Measurements from ENCODE around the gene TSFM.

TSFM gene

GRCh38 chr12:57740656-57741412, 41.8 kb upstream of the TSFM start:
- H3K36me3 ChIP-seq (ENCODE audit: insufficient read depth, low read length): no peaks in the 10 kb centered on the region
- H3K27me3 ChIP-seq (ENCODE audit: insufficient read depth, low read length): no peaks in the 10 kb centered on the region
- H3K4me3 ChIP-seq (ENCODE audit: low read length): no peak overlapping the region
- peaks cover 38% of the 10 kb centered on the region for H3K4me1 ChIP-seq (ENCODE audit: insufficient read depth, low read length)
- no peak overlapping the region for H2AFZ ChIP-seq (ENCODE audit: low read depth, low read length)
- H3K9me3 ChIP-seq (ENCODE audit: low read length): no peaks in the 10 kb centered on the region

GRCh38 chr12:57741413-57741789, 41.2 kb upstream of the TSFM start:
- no peaks in the 10 kb centered on the region for H3K27me3 ChIP-seq (ENCODE audit: insufficient read depth, low read length)
- H3K36me3 ChIP-seq (ENCODE audit: insufficient read depth, low read length): peaks cover 5% of the 10 kb centered on the region
- no peak overlapping the region for H2AFZ ChIP-seq (ENCODE audit: low read depth, low read length)
- H3K9me3 ChIP-seq (ENCODE audit: low read length): no peaks in the 10 kb centered on the region
- H3K4me1 ChIP-seq (ENCODE audit: insufficient read depth, low read length): peaks cover 38% of the 10 kb centered on the region
- H3K4me3 ChIP-seq (ENCODE audit: low read length): no peak overlapping the region

DNA sequence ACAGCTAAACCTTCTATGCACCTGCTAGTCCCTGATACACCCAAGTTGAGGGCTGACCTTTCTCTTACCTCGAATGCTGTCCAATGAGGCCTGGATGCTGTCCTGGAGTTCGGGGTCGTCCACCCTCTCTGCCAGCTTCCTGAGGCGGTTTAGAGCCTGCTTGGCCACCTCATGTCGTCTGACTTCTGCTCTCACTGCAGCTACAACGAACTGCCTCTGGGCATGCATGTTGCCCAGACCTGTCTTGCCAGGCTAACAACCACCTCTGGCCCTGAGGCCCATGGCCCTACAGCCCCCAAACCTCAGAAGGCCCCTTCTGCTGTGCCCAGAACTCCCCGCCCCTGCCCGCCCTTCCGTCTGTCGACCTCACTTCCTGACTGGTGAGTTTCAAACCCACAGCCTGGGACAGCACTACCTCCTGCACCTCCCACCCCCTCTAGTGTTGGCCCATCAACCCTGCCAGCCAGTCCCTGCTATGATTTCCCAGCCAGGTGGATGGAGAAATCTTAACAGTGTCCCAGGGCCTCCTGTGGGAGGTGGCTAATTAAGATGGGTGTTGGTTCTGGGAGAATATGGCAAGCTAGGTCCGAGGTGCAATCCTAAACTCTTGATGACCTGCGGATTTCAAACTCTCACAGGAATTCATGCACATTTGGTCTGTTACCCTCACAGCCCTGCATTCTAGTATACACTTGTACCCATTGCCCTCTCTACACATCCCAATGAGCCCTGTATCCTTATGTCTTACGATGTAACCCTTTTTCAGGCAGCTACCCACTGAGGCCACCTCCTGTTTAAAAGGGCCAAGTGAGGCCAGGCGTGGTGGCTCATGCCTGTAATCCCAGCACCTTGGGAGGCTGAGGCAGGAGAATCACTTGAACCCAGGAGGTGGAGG, 40.5 kb upstream of the TSFM start:
- H3K9me3 ChIP-seq (ENCODE audit: low read length): no peaks in the 10 kb centered on the region
- no peak overlapping the region for H2AFZ ChIP-seq (ENCODE audit: low read depth, low read length)
- H3K4me1 ChIP-seq (ENCODE audit: insufficient read depth, low read length): peaks cover 34% of the 10 kb centered on the region
- H3K4me3 ChIP-seq (ENCODE audit: low read length): no peak overlapping the region
- H3K36me3 ChIP-seq (ENCODE audit: insufficient read depth, low read length): peaks cover 12% of the 10 kb centered on the region
- H3K27me3 ChIP-seq (ENCODE audit: insufficient read depth, low read length): no peaks in the 10 kb centered on the region

GRCh38 chr12:57743769-57744168, 38.8 kb upstream of the TSFM start:
- Histone ChIP-seq H3K4me1 (ENCODE audit: insufficient read depth, low read length) (peaks cover 30% of the 10 kb centered on the region), H3K36me3 (ENCODE audit: insufficient read depth, low read length) (peaks cover 25% of the 10 kb centered on the region)

DNA sequence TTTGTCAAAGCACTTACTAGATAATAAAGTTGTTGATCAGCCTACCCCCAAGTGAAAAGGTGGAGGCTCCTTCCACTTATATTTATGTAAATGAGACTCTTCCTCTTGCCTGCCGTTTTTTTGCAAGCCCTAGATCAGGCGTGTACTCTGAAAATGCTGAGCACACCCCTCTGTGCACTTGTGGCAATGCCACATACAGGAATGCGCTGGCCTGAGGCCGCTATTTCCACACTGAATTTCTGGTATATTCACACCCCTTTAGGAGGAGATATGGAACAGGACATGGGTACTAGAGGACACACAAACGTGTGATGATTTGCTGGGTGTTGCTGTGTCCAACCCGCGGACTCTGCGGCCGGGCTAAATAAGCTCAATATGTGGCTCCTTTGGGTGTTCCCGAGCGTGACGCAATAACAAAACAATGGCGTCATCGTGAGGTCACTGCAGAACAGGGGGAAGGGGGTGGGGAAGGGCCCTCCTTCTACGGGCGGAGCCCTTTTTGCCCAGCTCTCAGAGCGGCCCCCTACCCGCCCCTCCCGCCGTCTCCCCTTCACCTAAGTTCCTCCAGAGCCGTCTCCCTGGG, 38.3 kb upstream of the TSFM start:
- peaks cover 26% of the 10 kb centered on the region for H3K4me1 ChIP-seq (ENCODE audit: insufficient read depth, low read length)
- H3K27me3 ChIP-seq (ENCODE audit: insufficient read depth, low read length): no peaks in the 10 kb centered on the region
- no peaks in the 10 kb centered on the region for H3K9me3 ChIP-seq (ENCODE audit: low read length)
- H3K36me3 ChIP-seq (ENCODE audit: insufficient read depth, low read length): peaks cover 30% of the 10 kb centered on the region
- H3K4me3 ChIP-seq (ENCODE audit: low read length): peak overlapping the region; percentile 82
- no peak overlapping the region for H2AFZ ChIP-seq (ENCODE audit: low read depth, low read length)

More at GRCh38 chr12:57743769-57744168, 38.8 kb upstream of the TSFM start:
- no peaks in the 10 kb centered on the region for H3K27me3 ChIP-seq (ENCODE audit: insufficient read depth, low read length)
- H3K4me3 ChIP-seq (ENCODE audit: low read length): peak overlapping the region; percentile 82
- no peak overlapping the region for H2AFZ ChIP-seq (ENCODE audit: low read depth, low read length)
- H3K9me3 ChIP-seq (ENCODE audit: low read length): no peaks in the 10 kb centered on the region

DNA sequence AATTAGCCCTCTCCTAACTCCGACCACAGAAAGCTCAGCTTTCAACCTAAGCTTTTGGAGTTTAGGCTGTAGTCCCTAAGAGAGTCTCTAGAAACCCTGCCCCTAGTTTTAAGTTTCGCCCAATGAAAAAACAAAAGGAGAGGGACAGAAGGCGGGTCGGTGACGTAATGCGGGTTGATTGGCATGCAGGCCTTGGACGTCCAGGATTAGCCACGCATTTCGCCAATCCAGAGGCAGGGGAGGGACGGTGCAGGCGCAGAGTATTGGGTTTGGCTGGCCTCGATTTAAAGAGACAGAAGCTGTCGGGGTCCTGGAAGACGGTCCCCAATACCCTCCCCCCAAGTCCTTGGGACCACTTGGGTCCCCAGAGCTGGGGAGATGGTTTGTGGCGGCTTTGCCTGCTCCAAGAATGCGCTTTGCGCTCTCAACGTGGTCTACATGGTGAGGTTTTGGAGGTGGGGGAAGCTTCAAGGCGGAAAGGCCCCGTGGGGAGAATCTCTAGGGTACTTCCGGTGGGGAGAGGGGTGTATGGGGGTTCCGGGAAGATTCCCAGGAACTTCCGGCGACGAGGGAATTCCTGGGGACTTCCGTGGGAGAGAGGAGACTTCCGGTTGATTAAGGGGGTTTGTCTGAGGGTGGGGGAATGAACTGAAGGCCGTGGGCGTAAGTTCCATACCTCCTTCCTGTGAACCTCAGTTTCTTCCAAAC, 37.7 kb upstream of the TSFM start, which contains the start of gene TSPAN31:
TSPAN31 (plus strand) TSS at position 263 of the 708 bp plus-strand sequence; CDS start at position 379, 116 bp downstream.
- no peak within 1 kb of the TSS for H2AFZ ChIP-seq (ENCODE audit: low read depth, low read length)
- H3K4me1 ChIP-seq (ENCODE audit: insufficient read depth, low read length): peaks cover 20% of the 10 kb centered on the region
- no peaks in the 10 kb centered on the region for H3K27me3 ChIP-seq (ENCODE audit: insufficient read depth, low read length)
- H3K4me3 ChIP-seq (ENCODE audit: low read length): peak within 1 kb of the TSS; percentile 82
- peaks cover 34% of the 10 kb centered on the region for H3K36me3 ChIP-seq (ENCODE audit: insufficient read depth, low read length)
- no peaks in the 10 kb centered on the region for H3K9me3 ChIP-seq (ENCODE audit: low read length)

DNA sequence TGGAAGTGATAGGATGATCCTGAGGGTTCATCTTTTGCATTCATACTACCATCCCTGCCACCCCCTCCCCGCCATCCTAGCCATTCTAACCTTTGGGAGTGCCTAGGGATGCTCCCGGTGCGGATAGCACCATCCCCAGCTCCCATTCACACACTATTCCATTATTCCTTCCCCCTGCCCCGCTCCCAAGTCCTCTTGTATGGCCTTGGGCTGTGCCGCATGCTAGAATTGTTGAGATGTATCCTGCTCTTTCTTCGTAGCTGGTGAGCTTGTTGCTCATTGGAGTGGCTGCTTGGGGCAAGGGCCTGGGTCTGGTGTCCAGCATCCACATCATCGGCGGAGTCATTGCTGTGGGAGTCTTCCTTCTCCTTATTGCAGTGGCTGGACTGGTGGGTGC, 37.1 kb upstream of the TSFM start:
- Histone ChIP-seq H3K4me3 (ENCODE audit: low read length) (peak overlapping the region; percentile 82), H3K27me3 (ENCODE audit: insufficient read depth, low read length) (no peaks in the 10 kb centered on the region), H3K9me3 (ENCODE audit: low read length) (no peaks in the 10 kb centered on the region), H2AFZ (ENCODE audit: low read depth, low read length) (no peak overlapping the region), H3K36me3 (ENCODE audit: insufficient read depth, low read length) (peaks cover 38% of the 10 kb centered on the region), H3K4me1 (ENCODE audit: insufficient read depth, low read length) (peaks cover 21% of the 10 kb centered on the region)

DNA sequence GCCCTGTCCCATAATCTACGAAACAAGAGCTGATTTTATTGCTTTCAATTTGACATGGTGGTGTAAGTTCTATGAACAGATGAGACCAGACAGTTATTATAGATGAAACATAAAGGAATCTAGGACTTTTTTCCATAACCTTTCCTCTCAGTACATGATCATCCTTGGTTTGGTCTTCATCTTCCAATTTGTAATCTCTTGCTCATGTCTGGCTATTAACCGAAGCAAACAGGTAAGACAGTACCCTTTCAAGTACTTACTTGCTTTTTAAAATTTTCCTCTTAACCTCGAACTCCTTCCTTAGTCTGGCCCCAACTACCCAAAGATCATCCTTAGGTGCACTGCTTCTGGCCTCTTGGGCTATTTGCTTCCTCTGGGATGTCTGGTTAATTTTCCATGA, 36.6 kb upstream of the TSFM start:
- H3K4me1 ChIP-seq (ENCODE audit: insufficient read depth, low read length): peaks cover 25% of the 10 kb centered on the region

GRCh38 chr12:57749061-57749460, 33.5 kb upstream of the TSFM start:
- H3K4me3 ChIP-seq (ENCODE audit: low read length): no peak overlapping the region
- no peaks in the 10 kb centered on the region for H3K9me3 ChIP-seq (ENCODE audit: low read length)
- H3K36me3 ChIP-seq (ENCODE audit: insufficient read depth, low read length): peaks cover 45% of the 10 kb centered on the region
- H3K27me3 ChIP-seq (ENCODE audit: insufficient read depth, low read length): no peaks in the 10 kb centered on the region
- peaks cover 39% of the 10 kb centered on the region for H3K4me1 ChIP-seq (ENCODE audit: insufficient read depth, low read length)
- H2AFZ ChIP-seq (ENCODE audit: low read depth, low read length): no peak overlapping the region

More for the DNA sequence above, 36.6 kb upstream of the TSFM start:
- Histone ChIP-seq H2AFZ (ENCODE audit: low read depth, low read length) (no peak overlapping the region), H3K9me3 (ENCODE audit: low read length) (no peaks in the 10 kb centered on the region), H3K27me3 (ENCODE audit: insufficient read depth, low read length) (no peaks in the 10 kb centered on the region), H3K36me3 (ENCODE audit: insufficient read depth, low read length) (peaks cover 43% of the 10 kb centered on the region), H3K4me3 (ENCODE audit: low read length) (peak overlapping the region; percentile 82)

GRCh38 chr12:57750561-57751431, 31.8 kb upstream of the TSFM start:
- Histone ChIP-seq H3K4me3 (ENCODE audit: low read length) (peak overlapping the region; percentile 79), H3K9me3 (ENCODE audit: low read length) (no peaks in the 10 kb centered on the region), H3K36me3 (ENCODE audit: insufficient read depth, low read length) (peaks cover 45% of the 10 kb centered on the region), H3K27me3 (ENCODE audit: insufficient read depth, low read length) (no peaks in the 10 kb centered on the region), H2AFZ (ENCODE audit: low read depth, low read length) (no peak overlapping the region), H3K4me1 (ENCODE audit: insufficient read depth, low read length) (peaks cover 40% of the 10 kb centered on the region)

- Histone ChIP-seq H2AFZ (ENCODE audit: low read depth, low read length) (peak overlapping the region; percentile 14), H3K9me3 (ENCODE audit: low read length) (no peaks in the 10 kb centered on the region), H3K4me3 (ENCODE audit: low read length) (peak overlapping the region; percentile 79), H3K4me1 (ENCODE audit: insufficient read depth, low read length) (peaks cover 41% of the 10 kb centered on the region), H3K27me3 (ENCODE audit: insufficient read depth, low read length) (no peaks in the 10 kb centered on the region), H3K36me3 (ENCODE audit: insufficient read depth, low read length) (peaks cover 40% of the 10 kb centered on the region)
Observed at GRCh38 chr12:57751432-57751787, 31.2 kb upstream of the TSFM start.
